HG03442 (cell line): ENCODE results near the gene IFI27L1.
"Not testable (repeated sequence)": the region's sequence is repeated elsewhere in the genome, so short reads cannot be mapped to it uniquely, and the experiment has no call there.

ENCODE experiments used
- ATAC-seq: cut with Tn5 transposase; IDR thresholded peaks from one replicate; pipeline ENCODE4 v1.9.1; 2021; ENCODE audit warnings: mild to moderate bottlenecking, moderate library complexity; ENCODE audit not compliant: unreplicated experiment

The IFI27L1 gene

DNA sequence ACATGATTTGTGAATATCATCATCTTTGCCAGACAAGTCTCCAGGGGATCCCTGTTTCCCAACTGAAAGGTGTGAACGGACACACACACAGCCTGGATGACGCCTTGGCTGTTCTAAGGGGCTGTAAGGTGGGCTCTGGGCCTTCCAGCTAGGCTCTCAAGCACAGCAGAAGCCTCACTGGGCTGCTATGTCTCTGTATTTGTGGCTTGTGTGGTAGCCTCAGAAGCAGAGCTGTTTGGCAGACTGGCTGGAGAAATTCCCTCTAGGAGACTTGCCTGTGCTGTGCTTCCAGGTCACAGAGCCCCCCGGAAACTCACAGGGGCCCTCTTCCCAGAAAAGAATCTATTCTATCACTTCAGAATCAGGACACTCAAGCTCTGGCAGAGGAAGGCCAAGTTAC lies 33.5 kb upstream of the IFI27L1 start:
- no peak for ATAC-seq

GRCh38 chr14:94048691-94049624 lies 32.2 kb upstream of the IFI27L1 start:
- no peak for ATAC-seq

- ATAC-seq: no peak
These were observed 31.5 kb upstream of the IFI27L1 start for GRCh38 chr14:94049625-94050023.

DNA sequence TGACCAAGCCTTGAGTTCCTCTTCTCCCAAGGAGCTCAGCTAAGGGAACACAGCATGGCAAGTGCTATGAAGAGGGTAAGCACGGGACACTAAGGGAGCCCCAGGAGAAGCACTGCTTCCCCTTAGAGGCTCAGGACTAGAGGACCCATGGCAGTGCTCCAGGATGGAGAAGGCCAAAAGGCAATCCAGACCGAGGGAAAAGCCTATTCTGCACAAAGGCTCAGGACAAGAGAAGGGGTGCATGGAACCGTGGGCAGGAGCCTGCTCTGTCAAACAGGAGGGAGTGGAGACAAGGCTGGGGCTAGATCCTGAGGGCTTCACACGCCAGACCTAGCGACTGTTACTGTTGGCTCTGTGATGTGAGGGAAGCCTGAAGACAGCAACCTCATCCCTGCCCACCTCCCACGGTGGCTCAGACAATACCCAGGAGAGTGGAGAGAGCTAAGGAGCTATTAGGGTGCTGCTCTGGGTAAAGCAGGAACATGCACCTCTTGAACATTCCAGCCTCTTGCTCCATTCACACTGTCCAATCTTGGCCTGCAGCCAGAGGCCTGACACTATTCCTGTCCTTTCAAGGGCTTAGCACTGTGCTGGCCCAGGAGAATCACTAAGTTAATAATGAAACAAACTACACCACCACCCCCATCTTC lies 30.8 kb upstream of the IFI27L1 start:
- ATAC-seq: no peak

DNA sequence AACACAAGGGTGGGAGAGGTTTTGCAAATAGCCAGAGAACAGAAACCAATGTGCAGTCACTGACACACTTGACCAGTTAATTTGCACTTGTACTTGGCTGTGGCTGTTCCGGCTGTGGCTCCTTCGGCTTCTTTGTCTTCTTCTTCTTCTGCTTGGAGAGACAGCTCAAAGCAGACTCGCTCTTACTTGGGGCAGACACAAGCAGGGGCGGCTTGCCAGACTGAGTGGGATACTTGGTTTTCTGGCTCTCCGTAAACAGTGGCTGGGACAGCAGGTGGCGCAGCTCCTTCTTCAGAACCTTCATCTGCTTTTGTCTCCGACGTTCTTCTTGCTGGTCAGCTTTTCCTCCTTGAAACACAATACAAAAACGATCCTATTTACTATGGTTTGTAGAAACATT lies 30.0 kb upstream of the IFI27L1 start:
- ATAC-seq: no peak

GRCh38 chr14:94051779-94052178 lies 29.3 kb upstream of the IFI27L1 start:
- ATAC-seq: no peak

DNA sequence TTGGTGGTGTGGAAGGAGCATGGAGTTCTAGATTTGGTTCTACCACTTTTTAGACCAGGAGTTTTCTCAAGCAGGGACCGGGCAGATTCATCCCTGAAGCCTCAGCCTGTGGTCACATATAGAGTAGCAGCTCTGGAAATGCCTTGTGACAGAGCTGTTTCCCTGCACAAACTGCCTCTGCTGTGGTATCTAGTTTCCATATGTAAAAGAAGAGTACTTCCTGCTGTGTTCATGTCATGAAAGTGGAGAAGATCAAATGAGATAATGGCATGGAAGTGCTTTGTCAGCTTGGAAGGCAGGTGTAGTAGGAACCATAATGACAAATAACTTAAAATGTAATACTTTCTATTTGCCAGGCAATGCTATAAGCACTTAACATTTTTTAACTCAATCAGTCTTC lies 28.9 kb upstream of the IFI27L1 start:
- ATAC-seq: no peak

DNA sequence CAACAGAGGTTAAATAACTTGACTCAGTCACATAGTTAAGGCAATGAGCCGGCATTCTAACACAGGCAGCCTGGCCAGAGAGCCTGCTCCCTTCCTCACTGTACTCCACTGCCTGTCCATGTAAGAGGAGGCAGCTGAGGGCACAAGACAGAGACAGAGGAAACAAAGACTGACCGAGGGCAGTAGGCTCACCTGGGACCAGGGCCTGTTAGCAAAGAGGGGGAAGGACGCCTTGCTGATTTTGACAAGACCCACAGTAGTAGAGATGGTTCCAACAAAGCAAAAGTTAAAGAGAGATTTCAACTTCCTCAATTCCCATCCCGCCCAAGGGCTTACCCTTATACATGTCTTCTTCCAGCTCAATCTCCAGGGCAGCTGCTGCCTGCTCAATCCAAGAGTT lies 28.4 kb upstream of the IFI27L1 start:
- ATAC-seq: no peak

DNA sequence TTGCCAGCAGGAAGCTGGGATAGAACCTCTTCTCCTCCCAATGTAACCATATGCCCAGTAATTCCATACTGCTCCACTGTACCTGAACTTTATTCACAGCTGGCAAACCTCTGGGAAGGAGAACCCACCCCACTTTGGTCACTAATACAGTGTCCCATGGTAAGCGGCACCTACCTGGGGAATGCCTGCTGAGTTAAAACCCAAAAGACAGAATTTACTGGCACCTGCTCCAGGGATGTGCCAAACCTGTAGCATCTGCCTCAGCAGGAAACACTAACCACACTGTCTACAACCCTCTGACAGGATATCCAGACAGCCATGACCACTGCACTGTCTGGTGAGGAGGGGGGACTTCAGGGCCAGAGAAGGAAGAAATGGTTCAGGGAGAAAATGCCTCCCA lies 26.7 kb upstream of the IFI27L1 start:
- no peak for ATAC-seq

GRCh38 chr14:94054936-94055335 lies 26.2 kb upstream of the IFI27L1 start:
- ATAC-seq: no peak

- peak; percentile 83 for ATAC-seq
These were observed 24.4 kb upstream of the IFI27L1 start for GRCh38 chr14:94056579-94057308.

- peak; percentile 36 for ATAC-seq
These were observed 22.9 kb upstream of the IFI27L1 start for GRCh38 chr14:94058128-94058673.

DNA sequence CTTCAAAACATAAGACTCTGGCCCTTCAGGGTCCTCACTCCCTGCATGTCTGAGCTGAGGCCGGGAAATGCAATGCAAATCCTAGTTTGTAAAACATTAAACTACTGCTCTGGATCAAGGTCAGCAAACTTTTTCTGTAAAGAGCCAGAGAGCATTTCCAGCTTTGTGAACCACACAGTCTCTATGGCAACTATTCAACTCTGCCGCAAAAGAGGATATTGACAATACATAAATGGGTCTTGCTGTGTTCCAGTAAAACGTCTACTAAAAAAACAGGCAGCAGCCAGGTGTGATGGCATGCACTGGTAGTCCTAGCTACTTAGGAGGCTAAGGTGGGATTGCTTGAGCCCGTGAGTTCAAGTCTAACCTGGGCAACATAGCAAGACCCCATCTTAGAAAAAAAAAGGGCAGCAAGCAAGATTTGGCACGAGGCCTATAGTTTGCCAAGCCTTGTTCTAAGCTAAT lies 22.4 kb upstream of the IFI27L1 start:
- no peak for ATAC-seq

DNA sequence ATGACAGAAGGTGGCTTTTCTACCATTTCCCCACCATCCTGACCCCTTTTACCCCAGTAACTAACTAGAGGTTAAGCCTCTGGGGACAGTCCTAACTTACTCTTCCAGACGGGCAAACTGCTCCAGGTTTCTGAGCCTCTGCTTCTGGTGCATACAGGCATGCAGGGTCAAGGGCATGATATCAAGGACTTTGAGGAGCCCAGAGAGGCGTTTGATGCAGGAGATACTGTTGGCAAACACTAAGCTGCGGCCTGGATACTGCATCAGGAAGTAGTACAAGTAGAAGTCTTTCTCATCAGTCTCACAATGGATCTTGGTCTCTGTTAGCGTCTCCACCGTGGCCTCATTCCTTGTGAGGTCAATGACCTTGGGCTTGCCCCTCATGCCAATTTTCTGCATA lies 21.1 kb upstream of the IFI27L1 start:
- ATAC-seq: no peak

DNA sequence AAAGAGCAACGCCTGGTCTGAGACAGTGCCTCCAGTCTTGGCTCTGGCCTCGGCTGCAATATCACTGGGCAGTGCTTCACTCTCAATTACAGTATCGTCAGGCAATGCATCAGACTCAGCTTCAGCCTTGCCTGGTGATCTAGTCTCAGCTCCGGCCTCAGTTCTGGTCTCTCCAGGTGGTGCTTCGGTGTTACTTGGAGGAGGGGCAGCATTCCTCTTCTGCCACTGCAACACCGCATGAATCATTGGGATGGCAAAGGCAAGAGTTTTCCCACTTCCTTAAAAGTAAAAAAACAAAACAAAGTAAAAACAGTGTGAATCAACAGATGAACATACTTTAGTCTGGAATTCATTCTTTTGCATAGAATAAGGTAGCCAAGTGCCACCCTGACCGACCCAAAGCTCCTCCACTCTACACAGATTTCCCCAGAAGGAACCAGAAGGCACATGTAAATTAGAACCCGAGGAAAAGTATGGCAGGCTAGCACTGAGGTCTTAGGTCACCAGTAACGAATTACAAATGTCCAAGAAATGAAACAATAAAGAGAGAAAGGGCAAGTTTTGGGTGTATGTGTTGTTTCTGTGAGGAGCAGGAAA lies 18.7 kb upstream of the IFI27L1 start:
- ATAC-seq: no peak

DNA sequence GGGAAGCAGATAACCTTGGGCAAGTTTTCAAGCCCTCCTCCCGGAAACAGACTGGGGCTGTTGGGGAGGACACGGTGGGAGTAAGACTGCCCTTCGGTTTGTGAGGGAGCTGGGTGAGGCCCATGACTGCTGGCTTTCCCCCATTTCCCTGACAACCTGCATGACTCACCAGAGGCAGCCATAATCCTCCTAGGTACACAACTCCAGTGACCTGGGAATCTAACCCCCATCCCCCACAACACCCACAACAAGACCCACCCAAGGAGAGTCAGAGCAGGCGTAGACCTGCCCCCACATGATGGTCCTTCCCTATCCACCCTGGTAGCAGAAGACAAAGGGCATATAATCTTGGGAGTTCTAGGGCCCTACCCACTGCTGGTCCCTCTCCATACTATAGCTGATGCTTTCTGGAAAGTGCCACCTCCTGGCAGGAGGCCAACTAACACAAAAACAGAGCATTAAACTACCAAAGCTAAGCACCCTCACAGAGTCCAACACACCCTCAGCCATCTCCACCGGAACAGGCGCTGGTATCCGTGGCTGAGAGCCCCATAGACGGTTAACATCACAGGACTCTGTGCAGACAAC lies 14.9 kb upstream of the IFI27L1 start:
- ATAC-seq: no peak

GRCh38 chr14:94072076-94072475 lies 9.0 kb upstream of the IFI27L1 start:
- not testable (repeated sequence) for ATAC-seq

GRCh38 chr14:94074534-94074933 lies 6.6 kb upstream of the IFI27L1 start:
- no peak for ATAC-seq

- no peak for ATAC-seq
These were observed 6.1 kb upstream of the IFI27L1 start for GRCh38 chr14:94075008-94075407.

DNA sequence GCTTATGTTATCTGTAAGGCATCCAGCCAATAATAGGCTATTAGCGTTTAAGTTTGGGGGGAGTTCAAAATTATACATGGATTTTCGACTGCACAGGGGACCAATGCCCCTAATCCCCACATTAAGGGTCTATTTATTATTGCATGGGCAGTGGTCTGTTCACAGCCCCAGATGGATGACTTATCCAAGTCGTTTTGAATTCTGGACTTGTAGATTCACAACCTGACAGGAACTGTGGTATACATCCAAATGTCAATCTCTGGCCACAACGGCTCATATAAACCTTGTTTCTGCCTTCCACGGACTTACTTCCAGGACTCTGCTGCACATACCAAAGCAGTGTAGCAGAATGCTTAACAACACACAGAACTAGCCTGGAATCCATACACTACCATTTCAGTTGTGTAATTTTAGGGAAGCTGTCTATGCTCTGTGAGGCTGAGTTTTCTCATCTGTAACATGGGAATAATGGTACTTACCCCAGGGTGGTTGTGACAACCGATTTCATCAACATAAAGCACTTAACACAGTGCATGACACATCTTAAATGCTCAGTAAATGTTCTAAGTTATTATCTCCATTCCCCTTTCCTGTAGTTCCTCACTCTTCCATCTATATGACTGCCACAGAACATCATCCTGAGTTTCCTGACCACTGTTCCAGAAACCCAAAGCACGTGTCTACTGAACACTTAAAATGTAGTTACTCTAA lies 3.8 kb upstream of the IFI27L1 start:
- ATAC-seq: no peak
